Measurements from ENCODE around the gene NPTXR.

The NPTXR gene

DNA sequence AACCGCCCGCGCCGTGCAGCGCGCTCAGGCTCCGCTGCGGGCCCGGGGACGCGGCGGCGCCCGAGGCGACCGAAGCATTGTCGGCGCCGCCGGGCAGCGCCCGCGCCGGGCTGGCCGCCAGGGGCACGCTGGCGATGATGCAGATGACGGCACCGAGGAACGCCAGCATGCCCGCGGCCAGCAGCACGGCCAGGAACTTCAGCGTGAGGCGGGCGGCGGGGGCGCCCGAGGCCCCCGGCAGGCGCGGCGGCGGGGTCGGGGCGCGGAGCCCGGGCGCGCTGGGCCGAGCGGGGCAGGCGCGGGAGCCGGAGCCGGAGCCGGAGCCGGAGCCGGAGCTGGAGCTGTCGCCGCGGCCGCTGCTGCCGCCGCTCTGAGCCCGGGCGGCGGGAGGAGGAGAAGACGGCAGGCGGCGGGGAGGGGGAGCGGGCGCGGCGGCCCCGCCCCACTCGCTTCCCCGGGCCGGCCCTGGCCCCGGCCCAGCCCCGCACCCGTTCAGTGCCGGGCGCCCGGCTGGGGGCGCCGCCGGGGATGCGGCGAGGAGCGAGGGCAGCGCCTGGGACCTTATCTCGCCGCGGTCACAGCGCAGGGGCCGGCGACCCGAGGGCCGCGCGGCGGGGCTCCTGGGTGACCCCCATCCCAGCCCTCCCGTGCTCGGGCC is at the start of gene NPTXR:
TSS of gene NPTXR (minus strand) at position 372 of the 658 bp plus-strand sequence.
- no peak for DNase-seq (ENCODE audit: low read depth in 2 of 2)

DNA sequence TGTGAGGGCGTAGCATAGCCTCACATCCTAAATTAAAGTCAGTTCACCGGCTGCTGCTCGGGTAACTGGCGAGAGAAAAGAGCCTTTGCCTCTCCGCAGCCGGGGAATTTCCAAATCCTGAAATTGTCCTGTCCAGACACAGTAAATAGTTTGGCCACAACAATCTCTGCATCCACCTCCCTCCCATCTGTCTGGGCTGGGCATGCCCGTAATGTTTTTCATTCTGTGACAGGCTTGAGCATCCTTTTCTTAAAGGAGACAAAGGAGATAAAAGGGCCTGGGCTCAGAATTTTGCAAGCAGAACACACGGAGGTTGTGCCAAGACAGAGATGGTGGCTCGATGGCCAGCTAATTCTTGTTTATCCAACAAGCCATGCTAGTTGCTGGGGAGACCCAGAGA is 47.4 kb upstream of the NPTXR start:
- no peak for DNase-seq (ENCODE audit: low read depth in 2 of 2)

DNA sequence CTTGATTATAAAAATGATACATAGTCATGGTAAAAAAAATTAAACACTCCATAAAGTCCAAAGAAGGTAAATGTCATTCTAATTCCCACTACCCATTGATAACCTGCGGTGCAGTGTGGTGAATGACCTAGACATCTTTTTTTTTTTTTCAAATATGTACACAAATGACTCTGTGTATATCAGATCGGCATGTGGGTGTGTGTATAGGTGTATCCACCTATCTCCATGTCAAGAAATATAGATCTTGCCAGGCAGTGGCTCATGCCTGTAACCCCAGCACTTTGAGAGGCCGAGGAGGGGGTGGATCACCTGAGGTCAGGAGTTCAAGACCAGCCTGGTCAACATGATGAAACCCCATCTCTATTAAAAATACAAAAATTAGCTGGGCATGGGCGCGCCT is 46.5 kb upstream of the NPTXR start:
- DNase-seq (ENCODE audit: low read depth in 2 of 2): no peak

DNA sequence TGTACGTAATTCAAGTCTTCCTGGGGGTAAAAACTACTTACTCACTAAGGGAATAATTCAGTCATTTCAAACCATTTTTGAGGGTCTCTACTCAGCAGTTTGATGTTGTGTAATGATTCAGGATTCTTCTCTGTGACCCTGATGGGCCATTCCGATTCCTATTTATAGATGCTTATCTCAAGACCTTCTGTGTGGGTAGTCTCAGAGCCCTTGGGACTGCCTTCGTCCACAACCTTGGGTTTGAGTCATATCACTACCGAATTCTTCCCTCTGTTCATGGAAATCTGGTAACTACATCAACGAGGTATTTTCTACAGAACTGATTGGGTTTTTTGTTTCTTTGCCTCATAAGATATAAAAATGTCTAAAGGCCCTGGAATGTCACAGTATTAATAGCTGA is 42.5 kb upstream of the NPTXR start:
- DNase-seq (ENCODE audit: low read depth in 2 of 2): no peak

DNA sequence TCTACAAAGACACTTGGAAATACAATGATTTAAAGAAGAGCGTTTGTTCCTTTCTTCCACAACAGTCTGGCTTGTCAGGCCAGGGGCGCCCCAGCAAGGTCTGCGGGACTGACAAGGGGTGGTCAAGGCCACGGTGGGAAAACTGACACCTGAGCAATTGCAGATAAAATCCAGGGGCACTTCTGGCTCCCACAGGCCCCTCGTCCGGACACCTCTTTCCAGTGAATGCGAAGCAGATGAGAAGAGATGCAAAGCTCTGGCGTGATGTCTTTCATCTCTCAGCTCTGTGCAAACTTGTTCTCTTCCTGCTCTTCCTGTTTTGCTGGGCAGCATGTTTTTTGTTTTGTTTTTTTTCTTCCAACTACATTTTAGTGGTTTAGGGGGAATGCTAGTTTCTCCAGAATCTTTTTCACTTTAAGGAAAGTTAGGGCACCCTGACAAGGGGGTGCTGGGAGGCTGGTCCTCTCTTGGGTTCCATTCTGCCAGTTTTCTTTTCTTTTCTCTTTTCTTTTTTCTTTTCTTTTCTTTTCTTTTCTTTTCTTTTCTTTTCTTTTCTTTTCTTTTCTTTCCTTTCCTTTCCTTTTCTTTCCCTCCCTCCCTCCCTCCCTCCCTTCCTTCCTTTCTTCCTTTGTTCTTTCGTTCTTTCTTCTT is 39.3 kb upstream of the NPTXR start:
- DNase-seq (ENCODE audit: low read depth in 2 of 2): no peak

DNA sequence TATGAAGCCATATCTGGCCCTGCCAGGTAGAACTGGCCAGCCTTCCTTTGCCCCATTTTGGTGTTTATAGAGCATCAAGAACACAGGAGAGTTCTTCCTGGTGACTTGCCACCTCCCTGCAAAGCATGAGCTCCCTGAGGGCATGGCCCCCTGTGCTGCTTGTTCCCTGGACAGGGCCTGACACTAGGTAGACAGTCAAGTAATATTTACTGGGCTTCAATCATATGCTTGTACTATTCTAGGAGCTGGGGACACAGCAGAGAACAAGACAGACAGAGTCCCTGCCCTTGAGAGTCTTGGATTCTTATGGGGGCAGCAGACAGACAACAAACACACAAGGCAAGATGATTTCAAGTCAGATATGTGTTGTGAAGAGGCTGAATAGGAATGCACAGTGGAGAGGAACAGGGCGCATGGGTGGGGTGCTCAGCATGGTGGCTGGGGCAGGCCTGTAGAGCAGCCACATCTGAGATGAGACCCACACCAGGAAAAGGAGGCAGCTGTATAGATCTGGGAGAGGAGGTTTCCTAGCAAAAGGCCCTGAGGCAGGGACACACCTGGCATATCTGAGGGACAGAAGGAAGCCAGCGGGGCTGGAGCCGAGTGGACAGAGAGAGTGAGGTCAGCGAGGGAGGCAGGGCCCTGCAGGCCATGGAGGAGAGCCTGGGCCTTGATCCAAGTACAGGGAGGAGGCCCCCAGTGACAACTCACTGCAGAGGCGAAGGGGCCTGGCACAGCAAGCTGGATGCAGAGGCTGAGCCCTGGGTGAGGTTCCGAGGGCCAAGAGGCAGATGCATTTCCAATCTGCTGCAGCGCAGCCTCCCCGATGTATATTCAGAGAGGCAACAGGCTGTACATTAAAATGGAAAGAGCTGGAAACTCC is 38.4 kb upstream of the NPTXR start:
- no peak for DNase-seq (ENCODE audit: low read depth in 2 of 2)

DNA sequence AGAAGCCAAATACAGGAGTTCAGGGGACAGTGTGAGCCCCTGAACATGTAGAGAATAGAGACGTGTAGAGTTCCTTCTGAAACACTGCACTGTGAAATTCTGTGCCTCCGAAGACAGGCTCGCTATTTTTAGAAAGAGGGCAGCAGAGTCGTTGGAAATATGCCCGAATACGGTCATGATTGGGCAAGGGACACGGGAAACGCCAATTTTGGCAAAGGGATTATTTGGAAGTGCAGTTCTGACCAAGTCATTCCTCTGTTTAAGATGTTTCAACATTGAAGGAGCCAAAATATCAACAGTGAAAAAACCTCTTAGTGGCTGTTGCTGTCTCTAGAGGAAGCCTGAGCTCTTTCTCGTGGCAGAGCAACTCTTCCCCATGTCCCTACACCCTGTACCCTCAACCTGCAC is 37.6 kb upstream of the NPTXR start:
- no peak for DNase-seq (ENCODE audit: low read depth in 2 of 2)

DNA sequence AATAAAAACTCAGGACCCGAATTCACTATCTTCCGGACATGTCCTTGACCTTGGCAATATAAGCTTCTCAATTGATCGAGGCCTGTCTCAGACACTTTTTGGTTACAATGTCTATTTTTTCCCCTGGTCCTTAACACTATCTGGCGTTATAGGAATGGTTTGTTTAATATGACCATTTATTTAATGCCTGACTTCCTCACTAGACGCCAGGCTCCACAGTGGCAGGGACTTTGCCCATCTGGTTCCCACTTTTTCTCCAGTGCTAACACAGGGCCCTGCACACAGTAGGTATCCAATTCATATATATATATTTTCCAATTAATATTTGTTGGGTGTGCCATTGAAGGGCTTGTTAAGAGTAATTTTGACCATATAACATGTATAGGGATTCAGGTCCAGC is 36.1 kb upstream of the NPTXR start:
- DNase-seq (ENCODE audit: low read depth in 2 of 2): no peak

DNA sequence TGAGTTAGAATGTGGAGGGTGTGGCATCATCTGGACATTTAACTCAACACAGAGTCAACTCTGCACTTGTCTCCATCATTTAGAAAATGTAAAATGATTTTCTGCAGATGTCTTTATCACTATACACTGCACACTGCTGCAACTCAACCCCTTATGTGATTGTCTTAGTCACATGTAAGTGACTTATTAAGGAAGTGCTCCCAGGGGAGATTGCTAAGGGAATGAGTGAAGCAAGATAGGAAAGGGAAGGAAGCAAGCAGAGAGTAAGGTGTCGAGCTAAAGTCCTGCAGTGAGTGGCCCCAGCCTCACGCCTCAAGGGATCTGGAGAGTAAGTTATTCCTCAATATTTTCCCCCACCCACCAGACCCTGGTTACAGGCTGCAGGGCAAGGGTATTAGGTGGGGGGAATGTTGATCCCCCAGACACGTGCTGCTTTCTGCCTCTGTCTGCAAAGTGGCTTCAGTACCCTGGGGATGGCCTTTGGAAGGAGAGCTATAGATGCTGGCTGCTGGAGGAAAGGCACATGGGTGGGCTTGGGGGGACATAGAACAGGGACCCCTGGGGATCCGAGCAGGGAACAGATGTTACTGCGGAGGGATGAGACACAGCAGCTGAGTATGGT is 35.4 kb upstream of the NPTXR start:
- no peak for DNase-seq (ENCODE audit: low read depth in 2 of 2)

DNA sequence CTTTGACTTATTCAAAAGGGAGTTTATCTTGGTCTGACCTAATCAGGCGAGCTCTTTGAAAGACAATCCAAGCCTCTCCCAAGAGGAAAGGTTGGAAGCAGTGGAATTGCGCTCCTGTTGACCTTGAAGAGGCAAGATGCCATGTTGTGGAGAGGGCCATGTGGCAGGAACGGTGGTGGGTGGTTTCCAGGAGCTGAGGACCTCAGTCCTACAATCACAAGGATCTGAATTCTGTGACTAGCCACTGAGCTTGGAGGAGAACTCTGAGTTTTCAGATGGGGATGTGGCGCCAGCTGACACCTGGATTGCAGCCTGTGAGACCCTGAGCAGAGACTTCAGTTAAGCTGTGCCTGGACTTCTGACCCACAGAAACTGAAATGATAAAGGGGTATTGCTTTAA is 34.2 kb upstream of the NPTXR start:
- DNase-seq (ENCODE audit: low read depth in 2 of 2): no peak

DNA sequence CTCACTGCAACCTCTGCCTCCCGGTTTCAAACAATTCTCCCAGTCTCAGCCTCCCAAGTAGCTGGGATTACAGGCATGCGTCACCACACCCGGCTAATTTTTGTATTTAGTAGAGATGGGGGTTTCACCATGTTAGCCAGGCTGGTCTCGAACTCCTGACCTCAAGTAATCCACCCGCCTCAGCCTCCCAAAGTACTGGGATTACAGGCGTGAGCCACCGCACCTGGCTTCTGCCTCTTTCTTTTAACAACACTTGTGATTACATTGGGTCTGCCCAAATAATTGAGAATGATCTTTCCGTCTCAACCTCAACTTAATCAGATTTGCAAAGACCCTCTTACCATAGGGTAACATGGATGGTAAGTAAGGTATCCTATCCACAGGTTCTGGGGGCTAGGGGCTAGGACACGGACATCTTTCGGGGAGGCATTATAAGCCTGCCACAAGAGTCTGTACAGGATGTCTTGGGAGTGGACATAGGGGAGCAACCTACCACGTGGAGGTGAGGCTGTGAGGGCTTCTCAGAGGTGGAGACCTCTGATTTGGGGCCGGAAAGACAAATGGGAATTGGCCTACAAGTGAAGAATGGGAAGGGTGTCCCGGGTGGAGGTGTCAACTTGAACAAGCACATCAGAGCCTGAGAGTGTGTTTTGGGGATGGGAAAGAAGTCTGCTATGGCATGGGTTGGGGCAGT is 30.8 kb upstream of the NPTXR start:
- DNase-seq (ENCODE audit: low read depth in 2 of 2): no peak

DNA sequence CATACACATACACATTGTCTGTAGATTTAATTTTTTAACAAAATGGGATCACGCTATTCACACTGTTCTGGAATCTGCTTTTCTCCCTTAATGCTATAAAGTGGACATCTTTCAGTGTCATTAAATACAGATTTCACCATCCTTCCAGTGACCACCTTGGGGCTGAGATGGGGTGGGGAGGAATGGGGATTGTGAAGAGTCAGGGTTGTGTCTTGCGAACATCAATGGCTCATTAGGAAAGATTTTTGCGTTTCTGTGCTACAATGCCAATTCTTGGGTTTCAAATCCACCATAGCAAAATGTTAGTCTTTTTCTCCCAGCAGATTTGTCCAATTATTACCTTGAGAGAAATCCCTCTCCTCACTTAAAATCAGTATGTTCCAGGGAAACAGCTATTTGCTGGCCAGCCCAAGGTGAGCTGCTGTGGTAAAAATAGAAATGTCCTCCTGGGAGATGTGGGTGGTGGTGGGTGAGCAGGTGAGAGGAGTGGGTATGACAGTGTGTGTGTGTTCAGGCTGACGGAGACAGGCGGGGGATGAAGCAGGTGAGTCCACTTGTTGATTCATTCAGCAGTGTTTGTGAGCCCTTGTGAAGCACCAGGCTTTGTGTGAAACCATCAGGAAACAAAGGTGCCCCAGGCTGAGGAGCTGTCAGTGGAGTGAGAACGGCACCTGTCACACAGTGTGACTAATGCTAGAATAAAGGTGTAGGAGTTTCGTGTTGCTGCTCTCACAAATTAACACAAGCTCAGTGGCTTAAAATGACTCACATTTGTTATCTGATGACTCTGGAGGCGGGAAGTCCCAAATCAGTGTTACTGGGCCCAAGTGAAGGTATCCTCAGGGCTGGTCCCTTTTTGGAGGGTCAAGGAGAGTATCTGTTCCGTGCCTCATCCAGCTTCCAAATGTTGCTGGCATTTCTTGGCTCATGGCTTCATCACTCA is 29.9 kb upstream of the NPTXR start:
- peak in 1 of 2 donors; percentile 49 for DNase-seq (ENCODE audit: low read depth in 2 of 2)

DNA sequence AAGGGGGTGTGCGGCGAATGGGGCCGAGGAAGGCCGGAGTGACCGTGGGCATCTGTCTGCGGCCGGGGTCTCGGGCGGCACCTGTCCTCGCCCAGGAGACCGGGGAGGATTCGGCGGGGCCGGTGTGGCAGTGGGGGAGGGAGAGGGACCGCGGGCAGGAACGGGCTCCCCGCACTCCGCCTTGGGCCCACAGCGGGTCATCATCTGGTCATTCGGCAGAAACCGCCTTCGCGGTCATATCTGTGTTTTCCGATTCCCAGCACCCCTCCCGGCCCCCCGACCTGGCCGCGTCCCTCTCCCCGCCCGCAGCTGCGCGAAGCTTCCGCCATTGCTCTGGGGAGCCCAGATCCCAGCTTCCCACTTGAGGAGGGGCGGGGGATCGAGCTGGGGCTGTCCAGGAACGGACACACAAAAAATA is 29.0 kb upstream of the NPTXR start:
- DNase-seq (ENCODE audit: low read depth in 2 of 2): no peak

DNA sequence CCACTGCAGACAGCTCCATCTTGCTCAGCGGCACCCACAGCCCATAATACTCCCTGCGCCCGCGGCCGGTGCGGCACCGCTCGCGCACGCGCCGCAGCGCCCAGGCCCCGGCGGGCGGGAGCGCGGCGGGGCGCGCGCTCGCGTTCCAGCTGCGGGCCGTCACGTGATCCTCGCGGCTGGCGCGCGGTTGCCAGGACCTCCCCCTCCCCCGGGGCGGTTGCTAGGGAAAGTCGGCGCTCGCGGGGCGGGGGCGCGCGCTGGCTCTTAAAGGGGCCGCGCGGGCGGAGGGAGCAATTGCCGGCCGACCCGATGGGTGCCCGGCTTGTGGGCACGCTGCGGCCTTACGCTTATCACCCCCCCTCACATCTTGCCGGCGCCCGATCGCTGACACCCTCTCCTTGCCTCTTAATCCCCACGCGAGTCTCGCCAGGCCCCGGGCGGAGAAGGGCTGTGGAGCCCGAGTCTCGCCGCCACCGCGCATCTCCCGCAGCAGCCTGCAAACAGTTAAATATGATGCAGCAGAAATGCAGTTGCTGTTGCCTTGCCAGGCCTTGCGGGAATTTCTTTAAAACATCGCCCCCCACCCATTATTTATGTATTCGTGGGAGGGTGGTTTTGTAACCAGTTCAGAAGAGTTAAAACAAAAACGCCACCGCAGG is 28.5 kb upstream of the NPTXR start, which contains the start of gene CBX6:
TSS of gene CBX6 (minus strand) at position 45 of the 659 bp plus-strand sequence. CDS start at position 19, 26 bp downstream.
- DNase-seq (ENCODE audit: low read depth in 2 of 2): peak; percentile 94 to 95

DNA sequence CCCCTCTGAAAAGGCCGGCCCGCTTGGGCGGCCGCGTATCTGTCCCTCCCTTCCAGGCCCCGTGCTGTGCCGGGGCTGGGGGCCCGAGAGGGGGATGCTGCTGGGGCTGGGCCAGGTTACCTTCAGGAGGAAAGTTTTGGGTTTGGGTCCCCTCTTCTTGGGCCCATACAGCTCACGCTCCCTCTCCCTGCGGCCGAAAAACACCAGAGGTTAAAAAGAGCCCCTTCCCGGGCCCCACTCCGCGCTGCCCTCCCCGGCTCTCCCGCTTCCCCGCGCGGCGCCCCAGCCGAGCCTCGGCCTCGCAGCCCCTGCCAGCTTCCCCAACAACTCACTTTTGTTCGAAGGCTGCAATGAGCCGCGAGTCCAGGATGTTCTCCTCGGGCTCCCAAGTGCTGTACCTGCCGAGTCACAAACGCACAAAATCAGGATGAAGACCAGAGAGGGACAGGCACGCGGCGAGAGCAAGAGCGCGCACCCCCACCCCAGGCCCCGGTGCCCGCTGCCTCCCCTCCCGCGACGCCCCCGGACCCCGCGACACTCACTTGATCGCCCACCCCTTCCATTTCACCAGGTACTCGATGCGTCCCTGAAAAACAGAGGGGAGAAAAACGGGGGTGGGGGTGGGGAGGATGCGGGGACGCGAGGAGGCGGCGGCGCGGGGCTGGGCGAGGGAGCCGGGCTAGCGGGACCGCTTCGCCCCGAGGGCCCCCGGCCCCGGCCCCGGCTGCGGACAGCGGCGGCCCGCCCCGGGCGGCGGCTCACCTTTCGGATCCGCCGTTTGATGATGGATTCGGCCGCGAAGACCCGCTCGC is 27.7 kb upstream of the NPTXR start:
- no peak for DNase-seq (ENCODE audit: low read depth in 2 of 2)

DNA sequence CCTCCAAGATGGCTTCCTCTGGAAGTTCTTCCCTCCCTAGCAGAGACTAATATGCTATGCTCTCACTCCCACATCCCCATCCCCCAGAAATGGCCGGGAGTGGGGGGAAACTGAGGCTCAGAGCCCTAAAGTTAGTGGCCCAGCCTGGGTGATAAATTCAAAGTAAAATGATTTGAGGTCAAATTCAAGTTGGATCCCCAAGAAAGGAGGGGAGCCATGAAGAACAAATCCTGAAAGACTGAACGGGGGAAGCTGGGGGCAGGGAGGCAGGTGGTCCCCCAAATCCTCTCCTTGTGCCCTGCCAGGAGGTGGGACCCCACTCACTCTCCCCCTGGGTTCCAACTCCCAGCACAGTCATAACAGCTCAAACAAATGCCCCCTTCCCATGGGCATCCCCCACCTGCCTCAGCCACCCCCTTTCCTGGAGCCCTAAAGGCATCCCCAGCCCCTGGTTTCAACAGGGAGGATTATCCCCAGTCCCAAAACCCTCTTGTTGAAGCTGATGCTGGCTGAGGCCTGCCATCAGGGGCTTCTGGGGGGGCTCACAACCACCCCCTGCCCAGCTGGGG is 27.0 kb upstream of the NPTXR start:
- no peak for DNase-seq (ENCODE audit: low read depth in 2 of 2)

DNA sequence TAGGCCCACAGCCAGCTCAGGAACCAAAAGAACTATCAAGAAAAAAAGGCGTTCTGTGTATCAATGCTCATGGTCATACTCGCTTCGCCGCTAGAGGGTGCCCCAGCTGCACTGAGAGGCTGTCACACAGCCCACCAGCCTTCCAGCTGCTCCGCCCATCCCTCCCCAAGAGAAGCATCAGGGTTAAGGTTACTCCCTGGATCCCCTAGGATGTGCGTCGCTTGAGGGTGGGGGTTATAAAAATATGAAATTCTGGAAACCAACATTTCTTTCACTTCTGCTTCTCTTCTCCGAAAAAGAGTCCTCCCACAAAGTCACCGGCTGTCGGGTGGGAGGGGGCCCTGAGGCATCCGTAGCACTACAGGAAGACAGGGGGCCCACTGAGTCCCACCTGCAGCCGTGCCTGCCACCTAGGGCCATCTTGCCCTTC is 26.5 kb upstream of the NPTXR start:
- peak; percentile 85 to 89 for DNase-seq (ENCODE audit: low read depth in 2 of 2)

DNA sequence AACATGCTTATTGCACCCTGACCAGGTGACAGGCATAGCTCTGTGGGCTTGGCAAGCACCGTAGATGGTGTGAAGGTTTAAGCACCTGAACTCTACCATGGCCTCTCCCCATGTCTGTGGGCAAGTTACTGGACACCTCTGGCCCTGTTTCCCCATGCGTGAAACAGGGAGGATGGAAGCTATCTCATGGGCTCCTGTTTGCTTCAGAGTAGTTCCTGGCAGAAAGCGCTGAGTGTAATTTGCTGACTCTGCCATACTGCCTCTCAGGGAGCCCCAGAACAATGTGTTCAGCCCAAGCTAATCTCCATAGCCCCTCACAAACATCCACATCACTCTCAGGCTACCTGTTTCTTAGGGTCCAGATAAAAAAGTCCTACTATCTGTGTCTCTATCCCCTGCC is 25.8 kb upstream of the NPTXR start:
- no peak for DNase-seq (ENCODE audit: low read depth in 2 of 2)
